ENCODE data around the gene TMEM147.

TMEM147 gene, protein sequence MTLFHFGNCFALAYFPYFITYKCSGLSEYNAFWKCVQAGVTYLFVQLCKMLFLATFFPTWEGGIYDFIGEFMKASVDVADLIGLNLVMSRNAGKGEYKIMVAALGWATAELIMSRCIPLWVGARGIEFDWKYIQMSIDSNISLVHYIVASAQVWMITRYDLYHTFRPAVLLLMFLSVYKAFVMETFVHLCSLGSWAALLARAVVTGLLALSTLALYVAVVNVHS

DNA sequence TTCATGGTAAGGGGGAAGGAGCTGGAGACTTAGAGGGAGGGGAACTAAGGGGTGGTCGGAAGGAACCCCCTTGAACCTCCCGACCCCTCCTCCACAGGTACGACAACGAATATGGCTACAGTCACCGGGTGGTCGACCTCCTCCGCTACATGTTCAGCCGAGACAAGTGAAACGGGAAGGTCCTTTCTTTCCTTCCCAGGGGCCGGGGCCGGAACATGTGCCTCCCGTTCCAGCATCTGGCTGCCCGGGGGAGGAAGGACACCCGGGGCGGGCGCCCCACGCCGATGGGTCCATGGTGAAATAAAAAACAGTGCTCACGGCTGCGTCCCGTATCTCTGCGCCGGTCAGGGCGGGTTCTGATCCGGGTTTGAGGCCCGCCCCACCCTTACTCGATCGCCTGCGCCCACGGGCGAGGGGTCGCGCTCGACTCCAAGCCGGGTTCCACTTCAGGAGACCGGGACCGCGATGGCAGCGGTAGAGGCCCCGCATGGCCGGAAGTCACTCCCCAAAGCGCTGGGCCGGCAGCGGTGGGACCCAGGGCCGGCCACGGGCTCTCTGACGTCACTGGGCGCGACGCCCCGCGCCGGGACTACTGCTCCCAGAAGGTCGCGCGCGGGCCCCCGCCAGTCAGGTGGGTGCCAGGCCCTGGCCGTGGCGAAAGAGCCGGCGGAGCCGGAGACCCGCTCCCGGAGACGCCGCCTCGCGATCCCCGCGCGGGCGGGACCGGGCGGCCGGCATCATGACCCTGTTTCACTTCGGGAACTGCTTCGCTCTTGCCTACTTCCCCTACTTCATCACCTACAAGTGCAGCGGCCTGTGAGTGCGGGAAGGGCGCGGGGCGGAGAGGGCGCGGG is at the start of gene TMEM147:
Gene TMEM147 (plus strand): TSS at position 626 of the 854 bp plus-strand sequence. CDS start 114 bp downstream, at position 740.
- H3K9me3 ChIP-seq (ENCODE audit: control insufficient read depth, low read length): no peaks in the 10 kb centered on the region

DNA sequence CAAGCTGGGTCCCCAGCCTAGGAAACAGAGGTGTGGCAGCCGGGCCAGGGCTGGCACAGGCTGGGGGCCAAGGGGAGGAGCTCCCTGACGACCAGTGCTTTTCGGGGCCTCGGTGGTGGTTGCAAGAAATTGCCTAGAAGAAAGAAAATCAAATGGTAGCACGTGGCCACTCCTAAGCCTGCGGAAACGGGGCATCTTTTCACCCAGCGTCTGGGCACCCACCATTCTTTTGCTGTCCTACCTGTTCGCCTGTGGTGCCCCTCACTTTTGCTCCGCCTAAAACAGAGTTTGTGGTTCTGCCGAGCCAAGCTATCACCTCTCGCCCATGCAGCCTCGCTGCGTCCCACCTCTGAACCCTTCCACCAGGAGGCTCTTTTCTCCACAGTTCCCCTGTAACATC is 48.0 kb upstream of the TMEM147 start:
- no peaks in the 10 kb centered on the region for H3K36me3 ChIP-seq (ENCODE audit: control insufficient read depth, insufficient read depth, low read length)
- no peak overlapping the region for H3K4me3 ChIP-seq (ENCODE audit: low read length)
- H3K27me3 ChIP-seq (ENCODE audit: control insufficient read depth, insufficient read depth, low read length): peaks cover 4% of the 10 kb centered on the region

More for the DNA sequence above, at the start of gene TMEM147:
- H3K4me3 ChIP-seq (ENCODE audit: low read length): peak within 1 kb of the TSS; percentile 92
- H3K9ac ChIP-seq (ENCODE audit: low read length): peak within 1 kb of the TSS; percentile 90
- no peaks in the 10 kb centered on the region for H3K27me3 ChIP-seq (ENCODE audit: control insufficient read depth, insufficient read depth, low read length)
- no peaks in the 10 kb centered on the region for H3K36me3 ChIP-seq (ENCODE audit: control insufficient read depth, insufficient read depth, low read length)
- H3K4me1 ChIP-seq (ENCODE audit: control insufficient read depth, insufficient read depth, low read length): peaks cover 18% of the 10 kb centered on the region

DNA sequence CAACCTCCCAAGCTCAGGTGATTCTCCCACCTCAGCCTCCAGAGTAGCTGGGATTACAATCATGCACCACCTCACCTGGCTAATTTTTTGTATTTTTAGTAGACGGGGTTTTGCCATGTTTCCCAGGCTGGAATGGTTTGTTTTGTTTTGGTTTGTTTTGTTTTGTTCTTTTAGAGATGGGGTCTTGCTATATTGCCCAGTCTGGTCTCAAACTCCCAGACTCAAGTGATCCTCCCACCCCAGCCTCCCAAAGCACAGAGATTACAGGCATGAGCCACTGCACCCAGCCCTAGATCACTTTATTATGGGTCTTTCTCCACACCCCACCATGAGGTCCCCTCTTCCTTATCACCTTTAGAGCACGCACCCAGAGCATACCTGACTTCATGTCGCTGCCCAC is 47.2 kb upstream of the TMEM147 start:
- H3K9ac ChIP-seq (ENCODE audit: low read length): no peak overlapping the region
- H3K4me3 ChIP-seq (ENCODE audit: low read length): no peak overlapping the region
- H3K4me1 ChIP-seq (ENCODE audit: control insufficient read depth, insufficient read depth, low read length): peaks cover 6% of the 10 kb centered on the region
- H3K9me3 ChIP-seq (ENCODE audit: control insufficient read depth, low read length): no peaks in the 10 kb centered on the region
- H3K36me3 ChIP-seq (ENCODE audit: control insufficient read depth, insufficient read depth, low read length): no peaks in the 10 kb centered on the region
- H3K27me3 ChIP-seq (ENCODE audit: control insufficient read depth, insufficient read depth, low read length): peaks cover 4% of the 10 kb centered on the region

More for the DNA sequence above, 48.0 kb upstream of the TMEM147 start:
- H3K4me1 ChIP-seq (ENCODE audit: control insufficient read depth, insufficient read depth, low read length): peaks cover 6% of the 10 kb centered on the region
- no peak overlapping the region for H3K9ac ChIP-seq (ENCODE audit: low read length)
- no peaks in the 10 kb centered on the region for H3K9me3 ChIP-seq (ENCODE audit: control insufficient read depth, low read length)

DNA sequence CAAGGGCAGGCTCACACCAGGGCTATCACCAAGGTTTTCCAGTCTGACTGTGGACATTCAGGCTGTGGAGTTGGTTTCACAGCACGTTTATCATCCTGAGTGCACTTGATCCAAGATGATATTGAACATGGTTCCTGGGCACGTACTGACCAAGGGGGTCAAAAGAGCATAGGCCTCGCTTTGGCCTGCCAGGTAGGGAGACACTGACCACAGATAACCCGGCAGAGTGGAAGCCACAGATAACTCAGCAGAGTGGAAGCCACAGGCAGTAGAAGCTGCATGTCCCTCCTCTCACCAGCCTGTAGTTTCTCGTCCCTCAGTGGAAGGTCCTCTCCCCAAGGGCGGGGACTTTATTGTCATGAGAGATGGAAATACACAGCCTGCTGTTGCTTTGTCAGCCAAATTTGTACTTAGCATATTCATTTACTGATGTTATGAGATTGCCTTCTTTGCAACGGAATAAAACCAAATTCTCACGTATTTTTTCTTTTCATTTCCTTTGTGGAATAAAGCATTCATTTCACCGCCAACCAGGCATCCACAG is 46.4 kb upstream of the TMEM147 start:
- Histone ChIP-seq H3K27me3 (ENCODE audit: control insufficient read depth, insufficient read depth, low read length) (peaks cover 4% of the 10 kb centered on the region), H3K9me3 (ENCODE audit: control insufficient read depth, low read length) (no peaks in the 10 kb centered on the region), H3K4me3 (ENCODE audit: low read length) (no peak overlapping the region), H3K36me3 (ENCODE audit: control insufficient read depth, insufficient read depth, low read length) (no peaks in the 10 kb centered on the region), H3K4me1 (ENCODE audit: control insufficient read depth, insufficient read depth, low read length) (peaks cover 6% of the 10 kb centered on the region), H3K9ac (ENCODE audit: low read length) (no peak overlapping the region)

DNA sequence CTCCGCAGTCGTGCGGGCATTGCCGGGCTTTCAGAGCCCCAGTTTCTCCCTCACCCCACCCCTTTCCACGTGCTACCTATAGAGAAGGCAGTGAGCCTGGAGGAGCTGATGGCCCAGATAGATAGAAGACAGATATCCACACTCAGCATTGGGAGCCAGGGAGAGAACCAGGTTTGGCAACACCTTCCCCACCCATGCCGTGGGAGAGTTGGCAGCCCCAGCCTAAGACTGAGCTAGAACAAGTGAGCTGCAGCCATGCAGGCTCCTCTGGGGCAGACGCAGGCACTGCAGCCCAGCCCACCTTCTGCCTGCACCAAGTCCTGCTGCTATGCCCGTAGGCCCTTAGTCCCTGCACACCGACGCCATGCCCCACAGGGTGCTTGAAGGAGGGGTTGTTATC is 44.8 kb upstream of the TMEM147 start:
- no peaks in the 10 kb centered on the region for H3K27me3 ChIP-seq (ENCODE audit: control insufficient read depth, insufficient read depth, low read length)
- no peak overlapping the region for H3K9ac ChIP-seq (ENCODE audit: low read length)
- H3K4me3 ChIP-seq (ENCODE audit: low read length): no peak overlapping the region
- H3K4me1 ChIP-seq (ENCODE audit: control insufficient read depth, insufficient read depth, low read length): no peaks in the 10 kb centered on the region
- H3K36me3 ChIP-seq (ENCODE audit: control insufficient read depth, insufficient read depth, low read length): no peaks in the 10 kb centered on the region
- H3K9me3 ChIP-seq (ENCODE audit: control insufficient read depth, low read length): no peaks in the 10 kb centered on the region

DNA sequence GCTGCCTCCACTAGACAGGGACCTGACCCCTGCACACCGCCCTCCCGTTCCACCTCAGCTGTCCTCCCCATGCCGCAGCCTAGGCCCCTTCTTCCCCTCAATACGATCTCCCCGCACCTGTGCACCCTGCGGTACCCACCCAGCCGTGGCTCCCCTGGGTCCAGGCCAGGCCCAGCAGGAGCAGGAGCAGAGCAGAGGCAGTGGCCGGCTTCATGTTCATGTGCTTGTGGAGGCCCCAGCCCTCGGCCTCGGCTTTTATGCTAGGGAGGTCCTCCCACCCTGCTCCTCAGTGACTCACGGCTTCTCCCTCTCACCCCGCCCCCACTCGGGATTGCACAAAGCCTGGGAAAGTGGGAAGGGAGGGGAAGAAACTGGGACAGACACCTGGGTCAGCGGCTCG is 43.7 kb upstream of the TMEM147 start:
- H3K4me3 ChIP-seq (ENCODE audit: low read length): no peak overlapping the region
- H3K27me3 ChIP-seq (ENCODE audit: control insufficient read depth, insufficient read depth, low read length): no peaks in the 10 kb centered on the region

DNA sequence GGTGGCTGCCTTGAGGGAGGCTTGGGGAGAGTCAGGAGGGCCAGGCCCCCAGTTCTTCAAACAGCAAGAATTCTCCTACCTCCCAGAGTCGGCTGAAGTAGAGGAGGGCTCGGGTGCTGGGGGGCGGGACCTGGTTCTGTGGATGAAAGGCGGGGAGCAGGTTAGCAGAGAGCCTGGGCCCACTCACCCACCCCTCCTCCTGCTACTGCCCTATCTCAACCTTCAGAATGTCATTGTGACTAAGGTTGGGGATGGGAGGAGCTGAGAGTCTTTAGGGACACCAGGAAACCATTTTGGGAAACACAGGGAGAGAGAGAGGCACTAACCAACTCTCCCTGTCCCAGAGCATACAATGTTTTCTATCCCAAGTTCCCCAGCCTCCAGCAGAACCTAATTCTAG is 42.7 kb upstream of the TMEM147 start:
- Histone ChIP-seq H3K36me3 (ENCODE audit: control insufficient read depth, insufficient read depth, low read length) (no peaks in the 10 kb centered on the region), H3K27me3 (ENCODE audit: control insufficient read depth, insufficient read depth, low read length) (no peaks in the 10 kb centered on the region)

More for the DNA sequence above, 43.7 kb upstream of the TMEM147 start:
- Histone ChIP-seq H3K9me3 (ENCODE audit: control insufficient read depth, low read length) (no peaks in the 10 kb centered on the region), H3K36me3 (ENCODE audit: control insufficient read depth, insufficient read depth, low read length) (no peaks in the 10 kb centered on the region), H3K9ac (ENCODE audit: low read length) (no peak overlapping the region), H3K4me1 (ENCODE audit: control insufficient read depth, insufficient read depth, low read length) (no peaks in the 10 kb centered on the region)

DNA sequence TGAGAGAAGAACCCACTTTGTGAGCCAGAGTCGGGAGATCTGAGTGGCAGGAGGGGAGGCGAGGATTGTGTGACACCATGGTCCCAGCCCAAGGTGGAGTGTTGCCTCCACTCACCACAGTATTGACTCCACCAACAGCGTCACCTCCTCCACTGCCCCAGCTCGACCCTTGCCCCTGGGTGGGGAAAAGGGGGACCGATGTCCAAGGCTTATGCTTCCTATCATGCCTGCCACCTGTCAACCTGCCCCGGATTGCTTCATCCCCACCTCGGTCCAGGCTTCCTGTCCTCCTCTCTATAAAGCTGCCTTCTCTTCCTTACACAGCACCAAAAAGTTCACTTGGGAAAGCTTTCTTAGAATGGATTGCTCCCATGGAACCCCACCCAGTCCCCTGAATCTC is 39.4 kb upstream of the TMEM147 start:
- H3K36me3 ChIP-seq (ENCODE audit: control insufficient read depth, insufficient read depth, low read length): no peaks in the 10 kb centered on the region
- no peak overlapping the region for H3K9ac ChIP-seq (ENCODE audit: low read length)
- peaks cover 18% of the 10 kb centered on the region for H3K4me1 ChIP-seq (ENCODE audit: control insufficient read depth, insufficient read depth, low read length)
- H3K4me3 ChIP-seq (ENCODE audit: low read length): no peak overlapping the region
- peaks cover 11% of the 10 kb centered on the region for H3K27me3 ChIP-seq (ENCODE audit: control insufficient read depth, insufficient read depth, low read length)
- no peaks in the 10 kb centered on the region for H3K9me3 ChIP-seq (ENCODE audit: control insufficient read depth, low read length)

More for the DNA sequence above, 42.7 kb upstream of the TMEM147 start:
- Histone ChIP-seq H3K4me1 (ENCODE audit: control insufficient read depth, insufficient read depth, low read length) (no peaks in the 10 kb centered on the region), H3K9ac (ENCODE audit: low read length) (no peak overlapping the region), H3K9me3 (ENCODE audit: control insufficient read depth, low read length) (no peaks in the 10 kb centered on the region), H3K4me3 (ENCODE audit: low read length) (no peak overlapping the region)

DNA sequence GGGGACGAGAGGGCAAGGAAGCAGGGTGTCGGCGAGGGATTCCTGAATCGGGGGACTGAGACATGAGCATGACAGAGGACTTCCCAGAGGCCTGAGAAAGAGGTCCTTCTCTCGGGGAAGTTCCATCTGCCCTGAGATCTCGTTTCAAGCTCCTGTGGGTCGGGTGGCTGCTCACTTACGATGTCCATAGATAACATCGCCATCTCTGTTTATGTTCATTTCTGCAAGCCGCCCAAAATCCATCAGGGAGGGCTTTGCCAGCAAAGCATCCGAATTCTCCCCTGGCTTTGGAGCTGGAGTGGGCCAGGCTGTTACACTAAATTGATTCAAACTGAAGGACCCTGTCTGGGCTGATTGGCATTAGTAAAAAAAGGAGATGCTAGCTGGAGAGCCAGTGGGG is 37.9 kb upstream of the TMEM147 start:
- Histone ChIP-seq H3K4me1 (ENCODE audit: control insufficient read depth, insufficient read depth, low read length) (peaks cover 18% of the 10 kb centered on the region), H3K9ac (ENCODE audit: low read length) (no peak overlapping the region), H3K36me3 (ENCODE audit: control insufficient read depth, insufficient read depth, low read length) (no peaks in the 10 kb centered on the region), H3K9me3 (ENCODE audit: control insufficient read depth, low read length) (no peaks in the 10 kb centered on the region), H3K27me3 (ENCODE audit: control insufficient read depth, insufficient read depth, low read length) (peaks cover 21% of the 10 kb centered on the region), H3K4me3 (ENCODE audit: low read length) (no peak overlapping the region)

DNA sequence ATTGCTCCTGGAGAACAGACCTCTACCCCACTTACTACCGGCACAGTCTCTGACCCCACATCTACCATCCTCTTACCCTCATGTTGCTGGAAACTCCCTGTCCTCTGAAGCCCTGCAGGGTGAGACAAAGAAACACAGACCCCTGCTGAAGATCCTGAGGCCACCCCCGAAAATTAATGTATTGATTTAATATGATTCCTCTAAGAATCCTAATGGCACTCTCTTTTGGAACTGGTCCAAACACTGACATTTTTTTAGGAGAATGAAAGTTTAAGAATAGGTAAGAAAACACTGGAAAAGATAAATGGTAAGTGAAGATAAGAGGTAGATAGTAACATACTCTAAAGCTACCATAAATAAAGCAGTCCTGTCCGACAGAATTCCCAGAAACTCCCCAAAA is 37.3 kb upstream of the TMEM147 start:
- Histone ChIP-seq H3K9ac (ENCODE audit: low read length) (no peak overlapping the region), H3K9me3 (ENCODE audit: control insufficient read depth, low read length) (no peaks in the 10 kb centered on the region), H3K27me3 (ENCODE audit: control insufficient read depth, insufficient read depth, low read length) (peaks cover 24% of the 10 kb centered on the region), H3K36me3 (ENCODE audit: control insufficient read depth, insufficient read depth, low read length) (no peaks in the 10 kb centered on the region), H3K4me1 (ENCODE audit: control insufficient read depth, insufficient read depth, low read length) (peaks cover 18% of the 10 kb centered on the region), H3K4me3 (ENCODE audit: low read length) (no peak overlapping the region)

DNA sequence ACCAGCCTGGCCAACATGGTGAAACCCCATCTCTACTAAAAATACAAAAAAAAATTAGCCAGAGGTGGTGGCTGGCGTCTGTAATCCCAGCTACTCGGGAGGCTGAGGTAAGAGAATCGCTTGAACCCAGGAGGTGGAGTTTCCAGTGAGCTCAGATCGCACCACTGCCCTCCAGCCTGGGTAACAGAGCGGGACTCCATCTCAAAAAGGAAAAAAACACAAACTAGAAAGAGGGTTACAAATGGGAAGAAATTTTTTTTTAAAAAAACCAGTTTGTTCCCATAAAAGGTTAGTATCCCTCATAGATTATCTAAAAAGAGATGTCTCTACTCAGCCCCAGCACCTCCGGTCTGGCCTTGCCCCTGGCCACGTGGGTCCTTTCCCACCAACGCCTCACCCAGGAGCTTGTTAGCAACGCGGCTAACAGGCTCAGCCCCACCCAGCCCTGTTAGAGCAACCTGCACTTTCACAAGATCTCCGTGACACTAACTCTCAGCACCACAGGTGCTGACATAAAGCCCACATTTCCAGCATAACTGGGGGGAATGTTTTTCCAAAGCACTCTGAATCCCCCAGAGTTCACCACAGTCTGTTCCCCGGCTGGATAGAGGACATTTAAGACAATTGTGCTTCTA is 36.3 kb upstream of the TMEM147 start:
- Histone ChIP-seq H3K4me1 (ENCODE audit: control insufficient read depth, insufficient read depth, low read length) (peaks cover 20% of the 10 kb centered on the region), H3K9ac (ENCODE audit: low read length) (peak overlapping the region; percentile 86), H3K4me3 (ENCODE audit: low read length) (peak overlapping the region; percentile 80), H3K27me3 (ENCODE audit: control insufficient read depth, insufficient read depth, low read length) (peaks cover 28% of the 10 kb centered on the region), H3K36me3 (ENCODE audit: control insufficient read depth, insufficient read depth, low read length) (no peaks in the 10 kb centered on the region), H3K9me3 (ENCODE audit: control insufficient read depth, low read length) (no peaks in the 10 kb centered on the region)
